Stimulated activated CD8-positive, alpha-beta memory T cell treated with anti-CD3 and anti-CD28 coated beads, Interleukin-4, amount 100 ng/mL, for 4 hours (primary cell): ENCODE results near the gene PWWP2B.

ENCODE experiments used
- DNase-seq, 2 donors: peaks; one replicate each; pipeline ENCODE4 v3.0.0-alpha.2; 2020; ENCODE audit warnings: low read depth in 2 of 2, low spot score in 1 of 2

Gene PWWP2B

DNA sequence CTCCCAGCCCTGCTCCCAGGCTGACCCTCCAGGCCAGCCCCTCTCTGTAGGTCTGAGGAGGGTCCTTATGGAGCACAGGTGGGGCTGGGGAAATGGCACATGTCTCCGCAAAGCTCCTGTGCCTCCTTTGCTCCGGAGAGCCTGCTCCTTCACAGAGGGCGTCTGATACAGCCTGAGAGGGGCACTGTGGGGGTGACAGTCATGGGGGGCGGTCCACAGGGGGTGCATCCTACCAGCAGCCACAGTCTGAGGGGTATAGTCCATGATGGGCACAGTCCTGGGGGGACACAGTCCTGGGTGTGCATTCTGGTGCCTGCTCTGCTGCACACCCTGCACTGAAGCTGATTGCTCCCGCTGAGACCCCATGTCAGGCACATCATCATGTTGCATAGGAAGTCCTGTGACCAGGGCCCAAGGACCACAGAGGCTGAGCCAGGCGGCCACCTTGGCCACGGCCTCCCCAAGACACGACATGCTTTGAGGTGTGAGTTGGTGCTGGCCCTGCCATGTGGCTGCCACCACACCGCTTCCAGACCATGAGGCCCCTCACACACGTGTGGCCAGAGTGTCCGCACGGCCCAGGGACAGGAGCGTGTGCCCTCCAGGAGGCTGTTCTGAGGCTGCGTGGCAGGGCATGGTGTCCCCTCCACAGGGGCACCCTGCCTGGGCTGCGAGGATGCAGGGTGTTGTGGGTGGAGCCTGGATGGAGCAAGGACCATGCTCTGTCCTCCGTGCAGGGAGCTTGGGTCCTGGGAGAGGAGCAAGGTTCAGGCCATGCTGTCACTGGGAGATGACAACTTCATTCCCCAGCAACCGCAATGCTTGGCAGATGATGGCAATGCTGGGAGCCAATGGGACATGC lies 59.2 kb downstream of the PWWP2B start:
- DNase-seq, result no peak

DNA sequence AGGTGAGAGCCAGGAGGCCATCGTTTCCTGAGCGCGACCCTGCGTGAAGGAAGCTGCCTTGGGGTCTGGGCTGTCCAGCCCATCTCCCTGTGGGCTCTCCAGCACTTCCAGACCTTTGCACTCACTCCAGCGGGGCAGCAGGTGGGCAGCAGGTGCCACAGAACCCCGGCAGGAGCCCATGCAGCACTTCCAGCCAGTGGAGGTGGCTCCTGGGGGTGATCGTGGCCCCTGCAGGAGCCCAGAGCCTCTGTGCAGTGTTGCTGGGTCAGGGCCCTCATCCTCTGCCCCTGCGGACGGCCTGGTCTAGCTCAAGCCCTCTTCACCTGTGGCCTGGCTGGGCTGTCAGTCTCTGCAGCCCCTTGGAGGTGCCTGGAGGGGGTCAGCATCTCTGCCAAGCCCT lies 59.9 kb downstream of the PWWP2B start:
- DNase-seq, result no peak

DNA sequence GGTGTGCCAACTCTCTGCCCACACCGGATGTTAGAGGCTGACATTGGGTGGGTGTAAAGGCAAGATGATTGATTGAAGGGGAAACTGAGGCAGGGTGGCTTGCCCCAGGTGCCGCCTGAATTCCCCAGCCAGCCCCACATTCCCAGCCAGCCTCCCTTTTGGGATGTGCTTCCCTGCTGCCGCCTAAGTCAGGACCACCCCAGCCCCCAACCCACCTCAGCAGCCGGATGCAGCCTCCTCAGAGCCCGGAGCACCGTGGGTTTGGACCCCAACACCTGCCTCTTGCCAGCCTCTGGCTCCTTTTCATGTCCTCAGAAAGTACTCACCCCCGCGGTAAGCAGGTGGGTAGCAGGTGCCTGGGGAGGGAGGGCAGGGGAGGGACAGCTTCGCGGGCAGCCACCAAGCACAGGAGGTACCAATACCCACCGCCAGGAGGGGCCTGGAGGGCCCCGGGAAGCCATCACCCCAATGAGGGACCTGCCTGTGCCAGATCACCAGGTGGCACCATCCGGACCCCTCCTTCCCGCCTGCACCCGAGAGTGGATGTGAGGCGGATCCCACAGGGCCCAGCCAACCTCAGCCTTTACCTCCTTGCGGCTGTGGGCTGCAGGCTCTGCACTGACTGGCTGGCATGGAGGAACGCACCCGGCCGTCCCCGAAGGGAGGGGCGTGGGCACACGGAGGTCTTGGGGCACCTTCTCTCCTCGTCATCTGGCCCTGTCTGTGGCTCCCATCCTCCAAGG lies 60.5 kb downstream of the PWWP2B start:
- no peak for DNase-seq

DNA sequence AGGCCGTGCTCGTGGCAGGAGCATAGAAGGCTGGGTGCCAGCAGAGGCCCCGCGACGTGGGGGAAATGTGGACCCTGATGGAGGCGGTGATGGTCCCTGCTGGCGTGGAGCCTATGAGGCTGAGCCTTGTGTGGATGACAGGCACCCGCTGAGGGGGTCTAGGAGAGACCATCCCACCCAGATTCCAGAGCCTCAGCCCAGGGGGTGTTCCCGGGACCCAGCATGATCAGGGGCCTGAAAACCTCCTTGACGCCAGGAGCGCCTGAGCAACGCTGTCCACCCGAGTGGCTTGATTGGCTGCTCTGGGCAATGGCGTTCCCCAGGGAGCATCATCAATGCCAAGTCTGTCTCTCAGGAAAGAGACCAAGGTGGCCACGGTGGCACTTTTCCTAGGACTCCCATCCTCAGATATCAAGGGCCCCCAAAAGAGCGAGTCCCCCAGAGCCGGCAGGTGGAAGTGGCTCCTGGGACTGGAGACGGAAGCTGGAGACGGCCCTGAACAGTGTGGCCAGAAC lies 61.1 kb downstream of the PWWP2B start:
- no peak for DNase-seq

DNA sequence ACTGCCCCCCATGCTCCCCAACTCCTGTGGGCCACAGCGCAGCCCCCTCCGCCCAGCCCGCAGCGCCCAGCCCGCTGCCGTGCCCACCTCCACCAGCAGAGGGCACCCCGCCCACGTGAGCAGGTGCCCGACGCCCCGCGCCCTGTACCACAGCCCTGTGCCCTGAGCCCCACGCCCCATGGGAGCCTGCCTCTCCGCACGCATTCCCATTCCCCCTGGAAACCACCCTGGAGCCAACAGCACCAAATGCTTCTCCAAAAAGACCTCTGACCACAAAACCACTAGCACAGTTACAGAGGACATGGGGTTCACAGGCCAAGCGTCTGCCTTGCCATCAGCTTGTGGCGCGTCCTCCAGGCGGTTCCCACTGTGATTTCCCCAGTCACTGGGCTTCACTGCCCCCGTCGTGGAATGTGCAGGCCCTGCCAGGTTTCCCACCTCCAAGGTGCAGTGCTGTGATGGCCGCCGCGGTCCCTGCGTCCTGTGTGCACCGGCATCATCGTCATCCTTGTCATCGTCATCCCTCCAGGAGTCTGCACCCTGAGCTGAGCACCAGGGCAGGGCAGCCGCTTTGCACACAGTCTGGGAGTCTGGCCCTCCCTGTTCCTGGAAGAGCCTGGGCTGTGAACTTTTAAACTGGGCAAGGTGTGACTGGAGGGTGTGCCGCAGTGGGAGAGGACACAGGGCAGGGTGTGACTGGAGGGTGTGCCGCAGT lies 61.7 kb downstream of the PWWP2B start:
- DNase-seq, result peak in 1 of 2 donors; percentile 36

DNA sequence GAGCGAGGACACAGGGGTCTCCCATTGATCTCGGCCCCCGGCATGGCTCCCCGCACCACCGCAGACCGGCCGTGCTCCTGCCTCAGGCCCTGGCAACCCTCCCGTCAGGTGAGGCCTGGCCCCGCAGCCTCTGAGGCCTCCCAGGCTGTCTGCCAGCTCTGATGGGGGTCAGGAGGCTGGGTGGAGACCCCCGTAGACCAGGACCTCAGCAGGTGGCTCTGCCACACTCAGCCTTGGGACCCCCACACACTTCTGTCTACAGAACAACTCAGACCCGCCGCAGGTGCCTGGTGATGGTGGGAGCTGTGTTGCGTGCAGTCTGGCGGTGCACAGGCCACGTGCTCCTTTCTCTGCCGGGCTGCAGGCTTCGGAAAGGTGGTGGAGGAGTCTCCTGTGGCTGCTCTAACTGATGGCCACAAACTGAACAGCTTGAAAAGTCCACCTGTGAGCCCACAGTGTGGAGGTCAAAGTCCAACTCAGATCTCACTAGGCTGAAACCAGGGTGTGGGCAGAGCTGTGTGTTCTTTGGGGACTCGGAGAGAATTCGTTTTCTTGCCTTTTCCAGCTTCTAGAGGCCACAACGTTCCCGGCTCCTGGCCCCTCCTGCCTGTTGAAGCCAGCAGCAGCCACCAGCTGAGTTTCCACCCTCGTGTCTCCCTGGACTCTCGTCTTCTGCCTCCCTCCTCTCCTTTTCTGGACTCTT lies 62.5 kb downstream of the PWWP2B start:
- no peak for DNase-seq

DNA sequence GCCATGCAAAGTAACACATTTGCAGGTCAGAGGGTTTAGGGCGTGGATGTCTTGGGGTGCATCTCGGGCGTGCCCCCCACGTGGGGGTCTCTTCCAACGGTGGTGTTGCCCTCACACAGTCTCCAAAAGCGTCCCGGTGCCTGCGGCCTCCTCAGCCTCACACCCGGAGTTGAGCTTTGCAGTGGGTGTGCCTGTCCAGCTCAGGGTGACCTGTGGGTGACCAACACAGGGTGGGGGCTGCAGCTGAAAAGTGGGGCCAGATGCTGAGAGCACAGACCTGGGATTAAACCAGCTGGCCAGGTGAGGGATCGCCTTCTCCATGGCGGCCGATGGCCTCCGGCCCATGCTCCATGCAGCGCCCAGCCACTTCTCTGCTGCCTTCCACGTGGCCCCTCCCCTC lies 63.1 kb downstream of the PWWP2B start:
- DNase-seq, result no peak

DNA sequence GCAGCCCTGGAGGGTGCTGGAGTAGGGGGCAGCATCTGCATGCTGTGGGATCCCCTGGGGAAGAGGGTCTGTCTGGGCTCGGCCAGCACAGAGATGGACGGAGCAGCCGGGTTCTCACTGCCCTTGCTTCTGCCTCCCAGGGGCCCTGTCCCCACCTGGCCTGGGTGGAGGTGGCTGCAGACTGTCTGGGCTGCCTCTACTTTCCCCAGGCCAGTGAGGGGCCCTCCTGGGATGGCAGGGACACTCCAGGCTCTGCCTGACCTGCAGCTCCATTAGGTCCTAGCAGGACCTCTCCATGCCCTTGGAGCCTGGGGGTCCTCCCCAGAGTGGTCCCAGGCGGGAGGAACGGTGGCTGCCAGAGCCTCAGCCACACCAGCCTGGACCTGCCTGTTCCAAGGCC lies 63.7 kb downstream of the PWWP2B start:
- DNase-seq, result no peak

DNA sequence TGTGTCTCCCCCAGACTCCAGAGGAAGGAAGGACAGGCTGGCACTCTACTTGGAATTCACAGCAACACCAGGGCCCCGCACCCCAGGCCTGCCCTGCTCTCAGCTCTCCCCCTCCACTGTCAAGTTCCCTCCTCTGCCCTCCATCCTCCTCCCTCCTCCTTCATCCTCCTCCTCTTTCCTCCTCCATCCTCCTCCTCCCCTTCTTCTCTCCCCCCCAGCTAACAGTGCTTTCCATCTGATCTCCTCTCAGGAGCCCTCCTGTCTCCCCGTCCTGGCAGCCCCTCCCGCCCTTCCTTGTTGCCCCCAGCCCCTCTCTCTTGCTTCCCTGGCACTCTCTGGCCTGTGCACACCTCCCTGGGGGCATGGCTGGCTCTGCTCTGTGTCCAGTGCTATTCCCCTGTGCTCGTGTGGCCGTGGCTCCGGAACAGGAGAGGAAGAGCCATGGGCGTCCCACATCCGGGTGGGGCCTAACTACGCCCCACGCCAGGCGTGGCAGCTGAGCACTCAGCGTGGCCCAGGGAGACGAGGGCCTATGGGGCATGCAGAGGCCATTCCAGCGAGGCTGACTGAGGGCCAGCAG lies 64.2 kb downstream of the PWWP2B start:
- no peak for DNase-seq

DNA sequence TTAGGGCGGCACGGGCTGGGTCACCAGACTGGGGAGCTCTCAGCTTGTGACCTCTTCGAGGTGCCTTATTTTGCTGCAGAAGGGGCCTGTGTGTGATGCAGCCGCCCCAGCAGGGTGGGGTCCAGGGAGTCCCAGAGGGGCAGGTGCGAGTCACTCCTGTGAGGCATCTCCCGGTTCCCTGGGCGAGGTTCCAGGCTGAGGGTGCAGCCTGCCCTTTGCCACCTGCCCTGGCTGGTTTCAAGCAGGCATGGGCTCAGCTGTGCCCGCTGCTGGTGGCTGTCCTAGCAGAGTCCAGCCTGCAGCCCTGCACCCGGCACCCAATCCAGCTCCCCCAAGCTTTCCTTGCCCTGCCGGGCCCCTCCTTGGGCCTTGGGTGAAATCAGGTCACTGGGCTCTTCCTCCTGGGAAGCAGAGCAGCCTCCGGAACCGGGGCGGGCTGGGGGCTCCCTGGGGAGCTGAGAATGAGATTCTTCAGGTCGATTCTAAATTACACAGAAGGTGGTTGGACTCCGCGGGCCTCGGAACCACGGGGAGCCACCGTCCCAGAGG lies 64.8 kb downstream of the PWWP2B start:
- DNase-seq, result no peak

DNA sequence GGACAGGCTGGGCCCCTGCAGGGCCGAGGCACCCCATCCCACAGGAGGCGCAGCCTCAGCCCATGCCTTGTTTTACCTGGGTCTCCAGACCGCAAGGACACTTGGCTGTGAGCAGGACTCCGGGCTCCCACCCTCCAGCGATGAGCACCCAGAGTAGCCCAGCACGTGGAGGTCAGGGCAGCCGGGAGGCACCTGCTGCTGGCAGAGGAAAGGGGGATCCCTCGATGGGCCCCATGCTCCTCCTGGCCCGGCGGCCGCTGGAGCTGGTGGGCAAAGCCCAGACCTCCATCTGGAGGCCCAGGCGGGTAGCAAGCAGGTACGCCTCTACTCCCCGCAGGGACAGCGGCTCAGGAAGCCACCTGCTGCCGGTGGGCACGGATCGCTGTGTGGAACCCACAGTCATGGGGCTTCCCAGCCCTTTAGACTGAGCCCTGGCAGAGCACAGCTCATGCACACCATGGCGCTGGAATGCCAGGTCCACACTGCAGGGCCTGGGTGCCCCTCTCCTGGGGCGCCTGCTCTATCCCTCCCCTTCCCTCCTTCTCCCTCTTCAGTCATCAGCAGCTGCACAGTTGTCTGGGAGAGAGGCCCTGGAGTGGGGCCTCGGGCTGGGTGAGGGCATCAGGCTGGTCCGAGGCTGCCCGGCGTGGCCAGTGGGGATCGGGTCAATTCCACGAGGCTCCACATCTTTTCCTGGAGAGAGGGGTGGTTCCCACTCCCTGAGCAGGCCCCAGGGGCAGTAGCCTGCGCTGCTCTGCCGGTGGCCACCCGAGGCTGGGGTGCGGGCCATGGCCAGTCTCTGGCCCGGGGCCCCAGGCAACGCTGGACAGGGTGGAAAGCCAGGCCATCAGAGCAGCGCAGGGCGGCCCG lies 65.7 kb downstream of the PWWP2B start:
- DNase-seq, result no peak

DNA sequence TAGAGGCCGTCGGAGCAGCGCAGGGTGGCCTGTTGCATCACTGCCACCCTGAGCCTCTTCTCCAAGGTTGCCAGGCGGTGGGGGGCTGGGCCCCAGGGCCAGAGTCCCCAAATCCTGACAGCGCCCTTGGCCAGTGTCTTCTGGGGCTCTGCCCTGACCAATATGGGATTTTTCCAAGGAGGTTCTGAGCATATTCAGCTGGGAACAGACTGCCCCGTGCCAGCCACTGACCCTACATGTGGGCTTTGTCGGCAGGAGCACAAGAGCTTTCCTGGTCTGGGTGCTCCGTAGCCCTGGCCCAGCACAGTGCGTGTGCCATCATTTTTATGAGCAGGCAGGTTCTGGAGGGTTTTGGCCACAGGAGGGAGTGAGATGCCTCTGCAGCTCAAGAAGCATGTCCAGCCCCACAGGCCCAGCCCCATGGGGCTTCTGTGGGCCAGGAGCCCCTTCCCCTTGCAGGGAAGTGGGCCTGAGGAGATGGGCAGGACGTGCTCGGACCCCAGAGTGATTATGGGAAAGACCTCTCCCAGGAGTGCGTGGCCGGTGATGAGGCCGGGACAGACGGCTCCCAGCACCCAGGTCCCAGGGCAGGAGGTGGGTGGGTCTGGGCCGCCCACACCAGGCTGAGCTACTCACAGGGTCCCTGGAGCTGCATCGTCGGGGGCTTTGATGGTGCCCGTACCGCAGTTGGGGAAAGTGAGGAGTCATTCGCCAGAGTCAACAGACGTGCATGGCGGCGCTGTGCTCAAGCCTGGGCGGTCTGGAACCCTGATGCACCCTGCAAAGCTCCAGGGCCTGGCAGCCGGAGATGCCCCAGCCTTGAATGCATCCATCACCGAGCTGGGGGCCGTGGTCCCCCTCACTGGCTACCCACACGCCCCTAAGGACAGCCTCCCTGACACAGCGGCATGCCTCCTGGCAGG lies 66.6 kb downstream of the PWWP2B start:
- no peak for DNase-seq

DNA sequence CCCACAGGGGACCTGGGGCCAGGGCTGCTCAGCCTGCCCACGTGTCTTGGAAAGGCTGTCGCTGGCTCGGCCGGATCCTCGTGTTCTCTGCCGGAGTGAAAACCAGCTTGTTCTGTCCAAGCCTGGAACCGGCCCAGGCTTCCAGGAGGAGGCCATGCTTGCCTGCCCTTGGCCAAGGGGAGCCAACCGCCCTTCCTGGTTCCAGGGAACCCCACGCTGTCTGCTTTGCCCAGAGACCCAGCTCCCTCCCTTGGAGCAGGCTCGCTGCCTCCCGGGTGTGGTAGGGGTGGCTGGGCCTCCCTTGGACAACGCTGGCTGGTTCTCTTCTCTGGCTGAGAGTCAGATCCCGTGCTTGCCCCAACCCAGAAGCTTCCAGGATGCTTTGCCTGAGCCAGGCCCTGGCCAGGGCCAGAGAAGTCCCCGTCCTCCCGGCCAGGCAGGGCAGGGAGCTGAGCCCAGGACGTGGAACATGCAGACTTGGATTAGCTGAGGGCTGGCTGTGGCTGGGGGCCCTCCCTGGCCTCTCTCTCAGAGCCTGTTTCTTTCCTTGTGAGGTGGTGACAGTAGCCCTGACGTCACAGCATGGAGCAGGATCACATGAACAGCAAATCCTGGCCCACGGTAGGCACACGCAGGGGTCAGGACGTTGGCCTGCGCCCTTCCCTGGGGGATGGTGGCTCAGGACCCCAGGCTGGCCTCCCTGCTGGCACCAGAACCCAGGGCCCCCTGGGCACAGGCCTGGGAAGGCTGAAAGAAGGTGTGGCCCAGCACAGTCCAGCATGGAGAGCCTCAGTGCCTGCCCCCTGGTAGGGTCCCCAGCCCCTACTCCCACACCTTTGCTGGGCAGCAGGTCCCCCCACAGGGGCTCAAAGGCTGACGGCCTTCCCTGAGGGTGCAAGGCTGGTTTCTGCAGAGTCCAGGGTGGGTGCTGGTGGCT lies 67.5 kb downstream of the PWWP2B start:
- DNase-seq, result no peak

DNA sequence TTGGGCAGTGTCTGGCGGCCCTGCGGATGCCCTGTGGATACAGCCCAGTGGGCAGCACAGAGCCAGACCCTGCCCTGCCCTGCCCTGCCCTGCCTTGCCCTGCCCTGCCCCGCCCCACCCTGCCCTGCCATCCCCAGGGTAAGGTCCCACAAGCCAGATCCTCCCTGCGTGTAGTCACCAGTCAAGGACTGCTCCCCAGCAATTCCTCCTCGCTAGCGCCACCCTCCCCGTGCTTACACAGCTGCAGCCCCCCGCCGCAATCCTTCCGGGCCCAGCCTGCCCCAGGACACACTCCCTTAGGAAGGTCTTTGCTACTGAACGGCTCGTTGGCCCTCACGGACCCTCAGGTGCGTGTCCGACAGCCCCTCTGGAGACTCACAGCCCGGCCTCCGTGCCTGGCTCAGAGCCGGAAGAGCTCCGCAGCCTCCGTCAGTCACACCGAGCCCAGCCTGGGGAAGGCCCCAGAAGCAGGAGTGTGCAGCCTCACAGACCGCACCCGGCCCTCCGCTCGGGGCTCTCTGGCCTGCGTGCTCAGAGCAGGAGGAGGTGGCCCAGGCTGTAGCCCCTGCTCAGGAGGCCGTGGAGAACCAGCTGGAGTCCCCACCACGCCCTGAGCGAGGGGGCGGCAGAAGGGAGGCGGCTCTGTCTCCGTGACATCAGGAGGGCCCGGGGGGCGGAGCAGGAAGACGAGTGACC lies 68.3 kb downstream of the PWWP2B start:
- no peak for DNase-seq

DNA sequence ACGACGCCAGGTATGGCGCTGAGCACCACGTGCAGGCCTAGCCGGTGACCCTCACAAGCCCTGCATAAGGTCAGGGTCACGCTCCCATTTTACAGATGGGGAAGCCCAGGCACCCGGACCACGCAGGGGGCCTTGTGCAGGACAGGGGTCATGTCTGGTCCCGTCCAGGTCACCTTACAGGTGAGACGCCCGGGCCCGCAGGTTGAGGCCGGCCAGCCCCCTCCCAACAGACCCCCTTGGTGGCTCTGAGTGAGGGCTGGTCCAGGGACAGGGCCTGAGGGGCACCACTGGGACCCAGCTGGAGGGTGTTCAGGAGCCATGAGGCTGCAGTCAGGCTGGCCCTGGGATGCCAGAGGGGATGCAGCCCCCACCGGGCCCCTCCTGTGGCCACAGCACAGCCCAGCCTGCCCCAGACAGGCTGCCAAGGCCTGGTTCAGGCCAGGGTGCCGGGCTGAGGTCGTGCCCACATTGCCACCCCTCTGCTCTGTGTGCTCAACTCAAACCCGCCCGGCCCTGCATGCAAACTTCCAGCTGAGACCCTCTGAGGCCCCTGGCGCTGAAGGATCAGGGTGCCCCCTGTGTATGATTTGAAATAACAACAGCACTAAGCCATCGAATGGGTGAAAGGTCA lies 69.0 kb downstream of the PWWP2B start:
- DNase-seq, result no peak
